Measurements from ENCODE around the gene KCNK15.

KCNK15 gene

GRCh38 chr20:44790638-44791393 lies 45.2 kb downstream of the KCNK15 start:
- DNase-seq: no peak

GRCh38 chr20:44792796-44793195 lies 47.1 kb downstream of the KCNK15 start:
- DNase-seq: no peak

DNA sequence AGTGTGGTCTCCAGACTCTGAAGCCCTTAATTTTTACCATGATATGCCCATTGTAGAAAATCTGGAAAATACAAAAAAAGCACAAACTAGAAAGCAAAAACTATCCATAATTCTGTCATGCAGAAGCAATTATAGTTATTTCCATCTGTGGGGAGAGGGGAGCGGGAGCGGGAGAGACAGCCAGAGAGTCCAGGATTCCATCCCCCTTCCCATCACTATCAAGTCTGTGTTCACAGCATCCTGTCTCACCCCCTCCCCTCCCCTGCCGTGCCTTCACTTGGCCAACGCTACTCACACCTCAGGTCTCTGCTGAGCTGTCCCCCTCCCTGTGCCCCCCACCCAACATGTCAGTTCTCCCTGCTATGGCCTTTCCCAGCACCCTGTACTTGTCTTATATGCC lies 50.2 kb downstream of the KCNK15 start:
- DNase-seq: no peak

DNA sequence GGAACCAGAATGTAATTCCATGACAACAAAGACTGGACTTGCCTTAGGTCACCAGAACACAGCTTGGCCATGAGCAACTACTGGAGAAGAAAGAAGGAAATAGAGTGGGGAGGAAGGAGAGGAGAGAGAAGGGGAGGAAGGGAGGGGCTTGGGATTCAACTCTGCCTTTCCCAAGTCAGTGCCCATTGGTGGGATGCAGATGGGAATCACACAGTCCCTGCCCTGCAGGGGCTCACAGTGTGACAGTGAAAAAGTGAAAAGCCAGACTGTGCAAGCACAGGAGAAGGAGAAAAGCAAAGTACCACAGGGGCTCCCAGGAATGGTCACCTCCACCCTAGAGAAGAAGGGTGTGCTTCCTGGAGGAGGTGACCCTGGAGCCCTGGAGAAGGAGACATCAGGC lies 50.6 kb downstream of the KCNK15 start:
- no peak for DNase-seq

DNA sequence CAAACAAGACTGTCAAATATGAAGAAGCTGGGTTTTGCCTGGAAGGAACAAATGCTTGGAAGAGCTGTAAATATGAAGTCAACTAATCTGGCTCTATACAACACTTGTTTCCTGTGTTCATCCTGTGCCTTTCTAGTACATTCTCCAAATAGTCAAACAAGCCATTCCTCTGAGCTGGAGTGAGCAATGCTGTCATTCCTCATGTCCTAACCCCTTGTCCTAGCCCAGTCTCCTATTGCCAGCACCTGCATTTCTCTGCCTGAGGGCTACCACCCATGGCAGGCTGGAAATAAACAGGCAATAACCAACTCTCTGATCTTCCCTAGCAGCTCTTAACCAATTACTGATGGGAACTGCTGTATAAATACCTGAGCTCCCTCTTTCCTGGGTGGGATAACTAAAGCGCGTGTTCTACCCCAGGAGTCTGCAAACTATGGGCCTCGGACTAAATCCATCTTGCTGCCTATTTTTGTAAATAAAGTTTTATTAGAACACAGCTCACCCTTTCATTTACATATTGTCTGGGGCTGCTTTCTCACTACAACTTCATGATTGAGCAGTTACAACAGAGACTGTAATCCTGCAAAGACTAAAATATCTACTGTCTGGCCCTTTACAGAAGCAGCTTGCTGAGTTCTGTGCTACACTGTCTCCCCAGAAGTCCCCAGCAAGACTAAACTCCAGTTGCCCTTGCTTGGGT lies 51.2 kb downstream of the KCNK15 start:
- DNase-seq: no peak

GRCh38 chr20:44799691-44800090 lies 54.0 kb downstream of the KCNK15 start:
- DNase-seq: no peak

DNA sequence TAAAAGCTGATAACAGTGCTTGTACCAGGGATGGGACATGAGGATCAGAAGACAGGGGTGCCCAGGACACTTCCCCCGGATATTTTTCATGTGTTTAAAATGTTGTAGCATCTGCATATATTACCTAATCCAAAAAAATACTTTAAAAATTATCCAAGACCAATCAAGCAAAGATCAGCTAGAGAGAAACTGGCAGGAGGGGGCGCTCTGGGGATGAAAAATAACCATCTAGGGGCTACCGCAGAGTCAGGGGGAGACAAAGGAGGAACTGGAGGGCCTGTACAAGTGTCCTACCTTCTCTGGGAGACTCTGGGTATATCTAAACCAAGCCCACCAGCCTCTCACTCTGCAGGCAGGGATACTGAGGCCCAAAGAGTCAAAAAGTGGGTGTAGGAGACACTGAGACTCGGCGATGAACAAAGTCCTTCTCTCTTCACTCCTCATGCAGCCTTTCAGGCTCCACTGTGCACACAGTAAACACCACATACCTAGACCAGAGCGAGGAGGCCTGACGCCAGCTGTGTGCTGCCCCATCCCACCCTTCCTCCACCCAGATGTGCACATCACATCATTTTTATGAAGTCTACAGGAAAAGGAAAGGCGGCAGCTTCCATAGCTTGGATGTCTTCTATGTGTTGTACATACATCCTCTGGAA lies 54.9 kb downstream of the KCNK15 start:
- DNase-seq: no peak

Measured in GF-D8 (cell line).